PC-3 (cell line): ENCODE results near the gene RERG. TPM values are rescaled to one million over a fixed set of nuclear protein-coding genes. Genes with fewer than 3 reads are reported as not detected.

Experiments used
- ATAC-seq: fragments of 200-7000 bp; cut with Tn5 transposase; 2 replicates; pipeline ENCODE4 v1.9.1; 2020; ENCODE audit warnings: mild to moderate bottlenecking, moderate library complexity
- BruUV-seq: library from RNA; stranded (reverse); fragments of 400-500 nt; replicated peaks from 2 replicates; lab custom pipeline; 2021; lab: Mats Ljungman, UMichigan
- CTCF ChIA-PET: fragments of 300-600 bp; sonication (Branson Sonifier 250); formaldehyde crosslinking; loops from one replicate; lab custom pipeline; 2022; ENCODE audit warnings: antibody characterized with exemption; lab: Charles Lee
- POLR2A ChIA-PET: fragments of 300-600 bp; sonication (Branson Sonifier 250); formaldehyde crosslinking; loops from one replicate; lab custom pipeline; 2022; ENCODE audit warnings: antibody characterized with exemption; ENCODE audit not compliant: unreplicated experiment; lab: Charles Lee
- DNase-seq: peaks from one replicate; pipeline ENCODE4 v3.0.0-alpha.2; 2015
- H2AFZ ChIP-seq: fragments of 300-600 bp; sonication (generic); 2 replicates; pipeline ENCODE4 v1.6.0; 2016; ENCODE audit warnings: antibody characterized with exemption, low read length
- H3F3A ChIP-seq: fragments of 300-600 bp; sonication (generic); one replicate; pipeline ENCODE4 v1.6.0; 2017; ENCODE audit warnings: antibody characterized with exemption, low read length, control low read depth, mild to moderate bottlenecking; ENCODE audit not compliant: unreplicated experiment
- H3K27ac ChIP-seq: fragments of 300-600 bp; sonication (generic); 2 replicates; pipeline ENCODE4 v1.5.1; 2016; ENCODE audit warnings: mild to moderate bottlenecking, low read length
- H3K27me3 ChIP-seq: fragments of 300-600 bp; sonication (generic); 2 replicates; pipeline ENCODE4 v1.6.1; 2016; ENCODE audit warnings: low read length, mixed read lengths
- H3K36me3 ChIP-seq: fragments of 300-600 bp; sonication (generic); 2 replicates; pipeline ENCODE4 v1.6.1; 2016; ENCODE audit warnings: low read depth, mixed run types, low read length, mixed read lengths
- H3K4me1 ChIP-seq: fragments of 300-600 bp; sonication (generic); 2 replicates; pipeline ENCODE4 v1.5.1; 2016; ENCODE audit warnings: low read length; ENCODE audit not compliant: insufficient read depth
- H3K4me2 ChIP-seq: fragments of 300-600 bp; sonication (generic); 2 replicates; pipeline ENCODE4 v1.6.0; 2016; ENCODE audit warnings: low read length
- H3K4me3 ChIP-seq: fragments of 300-600 bp; sonication (generic); 2 replicates; pipeline ENCODE4 v1.5.1; 2016; ENCODE audit warnings: mild to moderate bottlenecking, low read length, mixed read lengths
- H3K79me2 ChIP-seq: fragments of 300-600 bp; sonication (generic); 2 replicates; pipeline ENCODE4 v1.6.1; 2017; ENCODE audit warnings: low read length, mixed read lengths
- H3K9ac ChIP-seq: fragments of 300-600 bp; sonication (generic); 2 replicates; pipeline ENCODE4 v1.6.0; 2016; ENCODE audit warnings: mild to moderate bottlenecking, low read length
- H3K9me2 ChIP-seq: fragments of 300-600 bp; sonication (generic); replicated peaks from 2 replicates; pipeline ENCODE4 v1.6.1; 2016; ENCODE audit warnings: mixed run types, low read length, mixed read lengths
- H3K9me3 ChIP-seq: fragments of 300-600 bp; sonication (generic); 2 replicates; pipeline ENCODE4 v1.6.1; 2016; ENCODE audit warnings: low read length, mixed read lengths
- H4K20me1 ChIP-seq: fragments of 300-600 bp; sonication (generic); 2 replicates; pipeline ENCODE4 v1.6.1; 2016; ENCODE audit warnings: low read length, mixed read lengths
- CTCF ChIP-seq: fragments of 300-600 bp; sonication (generic); conservative IDR thresholded peaks from 2 replicates; pipeline ENCODE4 v1.5.1; 2017; ENCODE audit warnings: antibody characterized with exemption, low read depth, mild to moderate bottlenecking, low read length
- EZH2 ChIP-seq: fragments of 300-600 bp; sonication (generic); IDR thresholded peaks from one replicate; pipeline ENCODE4 v1.6.1; 2017; ENCODE audit warnings: antibody characterized with exemption, mild to moderate bottlenecking, low read length; ENCODE audit not compliant: unreplicated experiment
- EZH2phosphoT487 ChIP-seq: fragments of 300-600 bp; sonication (generic); IDR thresholded peaks from 2 replicates; pipeline ENCODE4 v1.6.1; 2018; ENCODE audit warnings: mild to moderate bottlenecking, antibody characterized with exemption, low read length, borderline replicate concordance
- intact Hi-C: fragments of 100-400 bp; cut with micrococcal nuclease; formaldehyde crosslinking; loops from 2 replicates; pipeline ENCODE4 v1.9.0; 2023
- total RNA-seq: library from RNA; depleted of rRNA; stranded (reverse); fragments of >200 nt; gene quantifications from 2 replicates; pipeline ENCODE4 v1.2.3, GENCODE V29; 2014

RERG gene
- total RNA-seq, 1 experiment from 2014 or later: not detected

GRCh38 chr12:15155271-15155670 is 65.9 kb downstream of the RERG start:
- ChIA-PET POLR2A (no interaction called here), CTCF (no interaction called here)
- no TSS peak for BruUV-seq
- H3F3A ChIP-seq: no peaks in the 10 kb centered on the region
- no peak overlapping the region for H3K27ac ChIP-seq
- ATAC-seq (no peak), DNase-seq (no peak)
- no peaks in the 10 kb centered on the region for H3K9me3 ChIP-seq
- TF ChIP-seq CTCF (no peak), EZH2phosphoT487 (no peak), EZH2 (no peak)
- H4K20me1 ChIP-seq: no peaks in the 10 kb centered on the region
- H3K9me2 ChIP-seq: no peaks in the 10 kb centered on the region
- H3K4me2 ChIP-seq: no peak overlapping the region
- no peak overlapping the region for H3K9ac ChIP-seq
- H3K36me3 ChIP-seq: no peaks in the 10 kb centered on the region
- no peaks in the 10 kb centered on the region for H3K4me1 ChIP-seq
- no peaks in the 10 kb centered on the region for H3K79me2 ChIP-seq
- peaks cover 43% of the 10 kb centered on the region for H3K27me3 ChIP-seq
- intact Hi-C loops: no loop called here
- H2AFZ ChIP-seq: no peak overlapping the region
- no peak overlapping the region for H3K4me3 ChIP-seq

DNA sequence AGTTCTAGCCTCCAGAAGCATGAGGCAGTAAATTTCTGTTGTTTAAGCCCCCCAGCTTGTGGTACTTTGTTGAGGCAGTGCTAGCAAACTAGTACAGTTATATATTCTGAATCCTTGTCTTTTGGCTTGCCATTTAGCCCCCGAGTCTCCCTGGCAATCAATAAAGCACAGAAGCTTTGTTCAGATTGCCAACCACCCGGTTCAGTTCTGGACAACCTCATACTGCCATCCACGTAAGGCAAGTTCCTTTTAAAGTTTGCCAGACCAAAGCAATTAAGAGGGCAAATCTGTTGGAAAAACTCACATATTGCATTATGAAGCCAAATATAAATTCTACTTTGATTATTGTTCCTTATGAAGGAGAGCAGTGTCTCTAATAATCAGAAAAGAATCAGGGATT is 67.1 kb downstream of the RERG start:
- DNase-seq: no peak
- Histone ChIP-seq H3K27ac (no peak overlapping the region), H3K9me2 (no peaks in the 10 kb centered on the region), H2AFZ (no peak overlapping the region), H3K9ac (no peak overlapping the region), H3K9me3 (no peaks in the 10 kb centered on the region), H3K4me3 (no peak overlapping the region), H4K20me1 (no peaks in the 10 kb centered on the region), H3K27me3 (peaks cover 45% of the 10 kb centered on the region), H3K36me3 (no peaks in the 10 kb centered on the region), H3K4me1 (no peaks in the 10 kb centered on the region), H3K4me2 (no peak overlapping the region), H3K79me2 (no peaks in the 10 kb centered on the region), H3F3A (no peaks in the 10 kb centered on the region)
- ChIA-PET POLR2A (no interaction called here), CTCF (no interaction called here)
- TF ChIP-seq EZH2 (no peak), CTCF (no peak), EZH2phosphoT487 (no peak)
- BruUV-seq: no TSS peak
- intact Hi-C loops: loop anchor here (5.0 kb wide), 1 partner anchor 368 kb away; no protein-coding TSS in a partner anchor
- ATAC-seq: no peak

DNA sequence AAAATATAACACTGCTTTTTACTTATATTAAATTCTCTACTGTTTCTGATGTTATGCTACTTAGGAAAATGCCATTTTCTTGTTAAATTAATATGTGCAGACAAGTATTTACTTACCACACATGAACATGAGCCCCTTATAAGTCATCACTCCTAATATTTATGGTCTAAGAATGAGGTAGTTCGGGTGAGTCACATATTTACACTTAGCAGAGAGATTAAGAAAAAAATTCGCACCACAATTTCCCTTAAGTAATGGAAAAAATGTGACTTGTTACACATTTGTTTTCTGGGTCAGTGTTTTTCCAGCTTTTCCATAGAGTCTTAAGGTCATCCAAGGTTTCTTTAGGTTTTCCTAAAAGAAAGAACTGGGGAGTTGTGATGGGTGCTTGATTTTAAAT is 68.3 kb downstream of the RERG start:
- no peaks in the 10 kb centered on the region for H3F3A ChIP-seq
- DNase-seq (peak; percentile 39), ATAC-seq (peak; percentile 24; the same call in 1 of the 2 replicates)
- H4K20me1 ChIP-seq: no peaks in the 10 kb centered on the region
- no peak overlapping the region for H3K4me3 ChIP-seq
- no peaks in the 10 kb centered on the region for H3K9me2 ChIP-seq
- no peaks in the 10 kb centered on the region for H3K36me3 ChIP-seq
- no peak overlapping the region for H2AFZ ChIP-seq
- H3K9me3 ChIP-seq: no peaks in the 10 kb centered on the region
- POLR2A ChIA-PET: no interaction called here
- CTCF ChIA-PET: interaction anchor here (0.6 kb wide), 1 partner anchor 58 kb away, joined by 5 read pairs; no protein-coding TSS in a partner anchor
- H3K27me3 ChIP-seq: peaks cover 40% of the 10 kb centered on the region
- intact Hi-C loops: loop anchor here (5.0 kb wide), 1 partner anchor 369 kb away; no protein-coding TSS in a partner anchor
- H3K79me2 ChIP-seq: no peaks in the 10 kb centered on the region
- no peak overlapping the region for H3K9ac ChIP-seq
- H3K27ac ChIP-seq: no peak overlapping the region
- H3K4me1 ChIP-seq: no peaks in the 10 kb centered on the region
- no TSS peak for BruUV-seq
- H3K4me2 ChIP-seq: no peak overlapping the region
- TF ChIP-seq CTCF (no peak), EZH2phosphoT487 (no peak), EZH2 (no peak)
